ENCODE measurements around the gene ZCWPW2. TPM values are rescaled to one million over a fixed set of nuclear protein-coding genes. Genes with fewer than 3 reads are reported as not detected.

The ZCWPW2 gene
- total and polyA plus RNA-seq, 9 of the 15 experiments (the other 6 are each of a cell fraction or from before 2014, with no cell fraction given), result 0.10 to 0.77 (median 0.44) TPM

DNA sequence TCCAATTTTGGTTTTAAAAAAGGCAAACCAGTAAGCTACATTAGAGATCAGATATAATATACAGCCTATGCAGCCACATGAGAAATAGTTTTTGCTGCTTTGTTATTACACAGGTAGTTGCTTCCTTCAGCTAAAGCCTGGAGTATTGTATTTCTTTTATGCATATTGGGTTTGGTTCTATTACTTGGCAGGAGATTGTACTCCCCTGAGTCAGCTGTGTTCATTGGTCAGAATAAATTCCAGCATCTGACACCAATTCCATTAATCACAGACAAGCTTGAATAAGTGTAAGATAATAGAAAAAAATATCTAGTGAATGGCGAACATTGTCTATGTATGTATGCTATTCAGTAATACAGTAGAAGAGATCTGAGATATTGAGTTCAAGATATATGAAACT, 26.1 kb upstream of the ZCWPW2 start:
- POLR2A ChIA-PET, result interaction anchor here (1.1 to 2.2 kb wide), 3 partner anchors 12 to 26 kb away, joined by 3 to 7 read pairs (median 3); partner anchors contain the start of genes AZI2 and ZCWPW2
- no peak overlapping the region for H2AFZ ChIP-seq (ENCODE audit: low read depth, low read length)
- intact Hi-C loops (cut with micrococcal nuclease) (loop anchor here (10.0 kb wide), 1 partner anchor 1008 kb away; no protein-coding TSS in a partner anchor), in situ Hi-C loops (cut with MboI) (no loop called here)
- H3K9me1 ChIP-seq (ENCODE audit: control insufficient read depth, insufficient read depth, low read length), result no peaks in the 10 kb centered on the region
- CTCF ChIA-PET (ENCODE audit: low intra/inter-chr PET ratio), result no interaction called here
- peaks cover 74% of the 10 kb centered on the region for H3K36me3 ChIP-seq (ENCODE audit: control insufficient read depth, insufficient read depth, low read length)
- no peak for FAIRE-seq
- H3K4me1 ChIP-seq (replicated peaks in 1 of 2; ENCODE audit: control insufficient read depth in 2 of 2, insufficient read depth in 2 of 2, low read length in 2 of 2), result no peaks in the 10 kb centered on the region
- H4K20me1 ChIP-seq (replicated peaks; ENCODE audit: control insufficient read depth, insufficient read depth, low read length), result no peaks in the 10 kb centered on the region
- 89% methylated on average over 1 of the region's 1 CpG for WGBS (ENCODE audit: insufficient coverage, low coverage, missing lambda C conversion rate)
- TF ChIP-seq FOS (IDR thresholded peaks at IDR 0.05; ENCODE audit: extremely low read depth, insufficient read length), result no peak
- no peak for TF ChIP-seq ZNF384 (IDR thresholded peaks at IDR 0.05; ENCODE audit: low read depth, low read length)
- TF ChIP-seq NONO (IDR thresholded peaks at IDR 0.05; ENCODE audit: low read depth in 2 of 2, low read length in 1 of 2), result no peak
- TF ChIP-seq PURB (CRISPR knock-in tag; IDR thresholded peaks at IDR 0.05; ENCODE audit: low read depth), result no peak
- no peak for TF ChIP-seq GABPB1 (CRISPR knock-in tag; IDR thresholded peaks at IDR 0.05)
- TF ChIP-seq POLR2A (conservative IDR thresholded peaks at IDR 0.05), result no peak
- TF ChIP-seq HCFC1 (IDR thresholded peaks at IDR 0.05; ENCODE audit: low read depth, low read length), result no peak
- TF ChIP-seq SREBF1 (IDR thresholded peaks at IDR 0.05; ENCODE audit: borderline replicate concordance, low read depth, low read length), result no peak
- TF ChIP-seq KDM4B (IDR thresholded peaks at IDR 0.05; ENCODE audit: borderline replicate concordance in 2 of 2, low read depth in 1 of 2), result no peak
- TF ChIP-seq, protein P1, sequence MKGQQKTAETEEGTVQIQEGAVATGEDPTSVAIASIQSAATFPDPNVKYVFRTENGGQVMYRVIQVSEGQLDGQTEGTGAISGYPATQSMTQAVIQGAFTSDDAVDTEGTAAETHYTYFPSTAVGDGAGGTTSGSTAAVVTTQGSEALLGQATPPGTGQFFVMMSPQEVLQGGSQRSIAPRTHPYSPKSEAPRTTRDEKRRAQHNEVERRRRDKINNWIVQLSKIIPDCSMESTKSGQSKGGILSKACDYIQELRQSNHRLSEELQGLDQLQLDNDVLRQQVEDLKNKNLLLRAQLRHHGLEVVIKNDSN (CRISPR knock-in tag; IDR thresholded peaks at IDR 0.05), result no peak
- TF ChIP-seq, protein P2, sequence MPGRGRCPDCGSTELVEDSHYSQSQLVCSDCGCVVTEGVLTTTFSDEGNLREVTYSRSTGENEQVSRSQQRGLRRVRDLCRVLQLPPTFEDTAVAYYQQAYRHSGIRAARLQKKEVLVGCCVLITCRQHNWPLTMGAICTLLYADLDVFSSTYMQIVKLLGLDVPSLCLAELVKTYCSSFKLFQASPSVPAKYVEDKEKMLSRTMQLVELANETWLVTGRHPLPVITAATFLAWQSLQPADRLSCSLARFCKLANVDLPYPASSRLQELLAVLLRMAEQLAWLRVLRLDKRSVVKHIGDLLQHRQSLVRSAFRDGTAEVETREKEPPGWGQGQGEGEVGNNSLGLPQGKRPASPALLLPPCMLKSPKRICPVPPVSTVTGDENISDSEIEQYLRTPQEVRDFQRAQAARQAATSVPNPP (IDR thresholded peaks at IDR 0.05; ENCODE audit: borderline replicate concordance, insufficient read depth, insufficient read length), result no peak
- no peak for TF ChIP-seq TBL1XR1 (IDR thresholded peaks at IDR 0.05; ENCODE audit: low read length in 2 of 2)
- TF ChIP-seq, protein P3, sequence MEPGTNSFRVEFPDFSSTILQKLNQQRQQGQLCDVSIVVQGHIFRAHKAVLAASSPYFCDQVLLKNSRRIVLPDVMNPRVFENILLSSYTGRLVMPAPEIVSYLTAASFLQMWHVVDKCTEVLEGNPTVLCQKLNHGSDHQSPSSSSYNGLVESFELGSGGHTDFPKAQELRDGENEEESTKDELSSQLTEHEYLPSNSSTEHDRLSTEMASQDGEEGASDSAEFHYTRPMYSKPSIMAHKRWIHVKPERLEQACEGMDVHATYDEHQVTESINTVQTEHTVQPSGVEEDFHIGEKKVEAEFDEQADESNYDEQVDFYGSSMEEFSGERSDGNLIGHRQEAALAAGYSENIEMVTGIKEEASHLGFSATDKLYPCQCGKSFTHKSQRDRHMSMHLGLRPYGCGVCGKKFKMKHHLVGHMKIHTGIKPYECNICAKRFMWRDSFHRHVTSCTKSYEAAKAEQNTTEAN (CRISPR knock-in tag; IDR thresholded peaks at IDR 0.05), result no peak
- no peaks in the 10 kb centered on the region for H3K9me3 ChIP-seq (replicated peaks; ENCODE audit: control insufficient read depth, insufficient read depth, low read depth, low read length)
- H3K4me3 ChIP-seq, result no peak overlapping the region
- no peak for ATAC-seq
- H3K4me2 ChIP-seq (ENCODE audit: insufficient read depth, low read length), result no peak overlapping the region
- H3K9ac ChIP-seq (ENCODE audit: insufficient read depth in 1 of 2, low read depth in 2 of 2, low read length in 2 of 2), result no peak overlapping the region
- H3K27ac ChIP-seq (ENCODE audit: extremely low read depth, low read depth, low read length), result no peak overlapping the region
- no peaks in the 10 kb centered on the region for H3K79me2 ChIP-seq (ENCODE audit: control insufficient read depth, insufficient read depth, low read length)
- no TSS peak for BruUV-seq (replicated peaks)
- no peaks in the 10 kb centered on the region for H3K27me3 ChIP-seq (ENCODE audit: control insufficient read depth in 2 of 2, insufficient read depth in 2 of 2, low read length in 2 of 2)
- no peak for DNase-seq (ENCODE audit: extremely low read depth in 1 of 4, low spot score in 3 of 4)
